C4-2B (cell line): ENCODE results near the gene IGSF9.
A peak's percentile ranks its signal among the peaks of the same experiment; 100 is the strongest.

ENCODE experiments used
- H3K27ac ChIP-seq: fragments of 450-650 bp; 2 replicates; pipeline ENCODE4 v1.5.1; 2017
- CTCF ChIP-seq: fragments of 450-650 bp; conservative IDR thresholded peaks from 2 replicates; pipeline ENCODE4 v1.5.1; 2017; ENCODE audit warnings: mild to moderate bottlenecking
- ZFX ChIP-seq: fragments of 450-650 bp; IDR thresholded peaks from 2 replicates; pipeline ENCODE4 v1.6.1; 2017

IGSF9 gene

DNA sequence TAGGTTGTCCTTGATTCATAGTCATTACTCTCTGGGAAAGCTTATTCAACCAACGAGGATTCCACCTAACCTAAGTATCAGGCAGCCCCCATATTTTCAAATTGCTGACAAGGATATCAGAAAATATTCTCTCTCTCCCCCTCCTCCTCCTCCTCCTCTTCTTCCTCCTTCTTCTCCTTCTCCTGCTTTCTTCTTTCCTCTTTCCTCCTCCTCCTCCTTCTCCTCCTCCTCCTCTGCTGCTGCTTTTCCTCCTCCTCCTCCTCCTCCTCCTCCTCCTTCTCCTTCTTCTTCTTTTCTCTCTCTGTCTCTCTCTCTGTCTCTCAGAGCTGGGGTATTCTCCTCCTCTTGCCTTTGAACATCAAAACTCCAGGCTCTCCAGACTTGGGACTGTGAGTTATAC is 2.5 kb upstream of the IGSF9 start:
- TF ChIP-seq ZFX (no peak), CTCF (no peak)
- no peak overlapping the region for H3K27ac ChIP-seq

DNA sequence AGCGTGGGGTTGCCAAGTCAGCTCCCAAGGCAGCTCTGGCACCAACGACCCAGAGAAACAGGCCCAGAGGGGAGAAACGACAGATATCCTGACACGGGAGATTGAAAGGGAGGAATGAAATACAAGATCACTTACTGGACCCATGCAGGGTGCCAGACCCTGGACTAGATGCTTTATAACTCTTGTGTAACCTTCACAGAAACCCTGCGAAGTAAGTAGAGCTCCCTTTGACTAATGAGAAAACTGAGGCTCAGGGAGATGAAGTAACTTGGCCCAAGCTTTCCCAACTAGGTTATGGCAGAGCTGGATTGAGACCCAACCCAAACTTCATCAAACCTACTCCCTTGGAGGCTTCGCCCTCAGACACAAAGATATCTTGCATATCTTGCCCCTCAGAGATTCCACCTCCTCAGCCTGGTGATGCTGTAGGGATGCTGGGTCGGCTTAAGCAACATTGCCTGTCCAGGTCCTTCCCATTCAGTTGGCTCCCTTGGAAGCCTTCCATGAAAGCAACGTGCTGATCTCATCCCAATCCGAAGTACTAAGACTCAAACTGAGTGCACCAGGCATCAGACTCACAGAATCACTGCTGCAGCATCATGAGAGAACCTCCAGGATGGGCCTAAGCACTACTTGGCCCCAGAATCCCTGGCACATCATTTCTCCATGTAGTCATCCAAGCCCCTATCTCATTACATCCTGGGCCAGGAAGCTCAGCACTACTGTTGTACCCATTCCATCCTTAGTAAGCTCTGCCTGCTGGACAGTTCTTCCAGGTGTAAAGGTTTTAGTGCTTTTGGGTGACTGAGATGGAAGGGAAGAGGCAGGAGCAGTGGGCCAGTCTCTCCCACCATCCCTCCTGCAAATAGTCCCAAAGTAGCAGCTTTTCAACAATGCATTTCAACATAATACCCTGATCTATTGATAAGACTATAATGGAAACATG is 1.1 kb upstream of the IGSF9 start:
- no peak for TF ChIP-seq ZFX
- TF ChIP-seq CTCF = no peak
- peak overlapping the region; percentile 80 for H3K27ac ChIP-seq

DNA sequence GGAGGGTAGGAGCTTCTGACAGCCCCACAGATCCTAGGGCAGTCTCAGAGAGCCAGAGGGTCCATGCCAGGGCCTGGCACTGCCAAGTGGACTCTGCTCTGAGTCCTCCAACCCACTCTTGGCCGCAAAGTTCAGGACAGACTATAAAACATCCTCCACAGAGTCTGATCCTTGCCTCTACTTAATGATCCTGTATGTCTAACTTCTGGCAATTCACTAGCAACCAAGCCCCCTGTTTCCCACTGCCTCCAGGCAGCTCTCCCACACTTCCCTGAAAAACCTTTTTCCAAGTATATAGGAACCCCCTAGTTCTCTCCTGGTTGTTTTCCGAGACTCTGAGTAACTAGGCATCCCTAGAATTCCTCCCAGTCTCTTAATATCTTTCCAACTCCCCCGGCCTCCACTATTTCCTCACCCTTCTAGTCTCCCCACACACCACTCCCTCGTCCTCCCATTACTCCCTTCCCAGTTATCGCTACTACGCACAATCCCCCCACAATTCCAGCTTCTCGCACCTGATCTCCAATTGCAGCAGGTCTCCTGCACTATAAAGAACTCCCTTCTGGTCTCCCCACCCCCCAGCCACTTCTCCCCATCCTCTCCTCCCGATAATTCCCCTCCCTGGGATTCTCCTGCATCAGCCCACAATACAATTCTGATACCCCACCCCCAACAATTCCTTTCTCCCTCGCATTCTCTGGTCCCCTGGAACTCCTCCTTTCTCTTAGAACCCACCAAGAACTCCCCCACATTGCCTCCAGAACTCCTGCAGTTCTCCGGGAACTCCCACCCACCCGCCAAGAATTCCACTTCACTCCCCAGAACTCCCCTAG is 574 bp downstream of the IGSF9 start:
- peak overlapping the region; percentile 80 for H3K27ac ChIP-seq
- TF ChIP-seq ZFX (no peak), CTCF (no peak)

GRCh38 chr1:159943908-159944622 is 1.3 kb downstream of the IGSF9 start:
- TF ChIP-seq ZFX = no peak
- H3K27ac ChIP-seq = no peak overlapping the region

DNA sequence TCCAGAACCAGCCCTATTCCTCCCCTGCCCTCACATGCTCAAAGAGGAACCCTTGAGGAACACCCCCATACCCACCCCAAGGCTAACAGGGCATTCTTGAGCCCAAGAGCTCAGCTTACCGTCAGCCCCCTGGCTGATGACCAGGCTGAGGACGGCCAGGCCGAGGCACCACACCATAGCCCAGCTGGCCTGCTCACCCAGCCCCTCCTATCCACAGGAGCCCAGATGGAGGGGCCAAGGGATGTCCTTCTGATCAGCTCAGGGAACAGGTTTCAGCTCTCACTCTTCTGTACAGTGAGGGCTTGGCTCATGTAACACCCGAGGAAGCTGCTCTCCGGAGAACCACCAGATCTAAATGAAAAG is 2.2 kb downstream of the IGSF9 start:
- no peak overlapping the region for H3K27ac ChIP-seq
- TF ChIP-seq CTCF = no peak
- TF ChIP-seq ZFX = no peak

GRCh38 chr1:159942632-159943277 is 2.7 kb downstream of the IGSF9 start:
- no peak overlapping the region for H3K27ac ChIP-seq
- TF ChIP-seq ZFX (no peak), CTCF (no peak)
